Kidney epithelial cell (primary cell): ENCODE data around the gene COL27A1. TPM values are rescaled to one million over a fixed set of nuclear protein-coding genes. Genes with fewer than 3 reads are reported as not detected.

Experiments used
- DNase-seq: peaks from one replicate; pipeline ENCODE4 v3.0.0-alpha.2; 2010; ENCODE audit warnings: low read depth
- H3K27me3 ChIP-seq: 2 replicates; pipeline ENCODE4 v1.6.0; 2011; ENCODE audit warnings: low read length; ENCODE audit not compliant: control insufficient read depth, insufficient read depth
- H3K36me3 ChIP-seq: 2 replicates; pipeline ENCODE4 v1.5.1; 2011; ENCODE audit warnings: low read length; ENCODE audit not compliant: control insufficient read depth, insufficient read depth
- H3K4me3 ChIP-seq: 2 replicates; pipeline ENCODE4 v1.5.1; 2011; ENCODE audit warnings: low read depth, mild to moderate bottlenecking, control low read depth, low read length
- CTCF ChIP-seq: IDR thresholded peaks from 2 replicates; pipeline ENCODE4 v1.5.1; 2011; ENCODE audit warnings: mild to moderate bottlenecking, moderate library complexity, low read length, control low read depth, inconsistent platforms; ENCODE audit not compliant: insufficient read depth, poor library complexity, severe bottlenecking
- total RNA-seq: library from RNA; depleted of rRNA; stranded (reverse); fragments of >200 nt; gene quantifications from 2 replicates; pipeline ENCODE4 v1.2.3, GENCODE V29; 2015

COL27A1 gene
- total RNA-seq, 1 donor from 2014 or later = 8.4 TPM

GRCh38 chr9:114167591-114168091 lies 12.3 kb downstream of the COL27A1 start:
- no peaks in the 10 kb centered on the region for H3K36me3 ChIP-seq
- TF ChIP-seq CTCF = no peak
- DNase-seq = no peak
- H3K4me3 ChIP-seq = no peak overlapping the region
- no peaks in the 10 kb centered on the region for H3K27me3 ChIP-seq

GRCh38 chr9:114168281-114169028 lies 13.1 kb downstream of the COL27A1 start:
- Histone ChIP-seq H3K36me3 (no peaks in the 10 kb centered on the region), H3K27me3 (no peaks in the 10 kb centered on the region), H3K4me3 (no peak overlapping the region)
- no peak for TF ChIP-seq CTCF
- DNase-seq = no peak

- H3K36me3 ChIP-seq = no peaks in the 10 kb centered on the region
- no peak for TF ChIP-seq CTCF
- no peak for DNase-seq
These were observed 14.0 kb downstream of the COL27A1 start for GRCh38 chr9:114169029-114169951.

GRCh38 chr9:114169952-114170770 lies 14.8 kb downstream of the COL27A1 start:
- no peaks in the 10 kb centered on the region for H3K27me3 ChIP-seq

More at GRCh38 chr9:114169029-114169951, 14.0 kb downstream of the COL27A1 start:
- Histone ChIP-seq H3K4me3 (no peak overlapping the region), H3K27me3 (no peaks in the 10 kb centered on the region)

More at GRCh38 chr9:114169952-114170770, 14.8 kb downstream of the COL27A1 start:
- Histone ChIP-seq H3K36me3 (no peaks in the 10 kb centered on the region), H3K4me3 (no peak overlapping the region)
- TF ChIP-seq CTCF = no peak
- no peak for DNase-seq
